IMR-90 (cell line): Measurements from ENCODE around the gene ATG101.

ENCODE experiments used
- CTCF ChIP-seq: conservative IDR thresholded peaks from 2 replicates; pipeline ENCODE4 v1.5.1; 2012; ENCODE audit warnings: mild to moderate bottlenecking, low read depth, low read length, improper control_type of control experiment
- MXI1 ChIP-seq: IDR thresholded peaks from 2 replicates; pipeline ENCODE4 v1.6.1; 2012; ENCODE audit warnings: low read depth, mild to moderate bottlenecking, low read length, moderate library complexity, borderline replicate concordance
- POLR2A ChIP-seq: IDR thresholded peaks from 2 replicates; pipeline ENCODE4 v1.6.1; 2012; ENCODE audit warnings: mild to moderate bottlenecking, low read depth, low read length

- TF ChIP-seq CTCF (peak; percentile 76), MXI1 (no peak), POLR2A (no peak)
Measured at GRCh38 chr12:52020539-52021336, 49.0 kb upstream of the ATG101 start.
